ENCODE measurements around the gene GFER.
A peak's percentile ranks its signal among the peaks of the same experiment; 100 is the strongest.
"Not testable (repeated sequence)": the region's sequence is repeated elsewhere in the genome, so short reads cannot be mapped to it uniquely, and the experiment has no call there.

The GFER gene
- 12.1 to 14.0 reads per million in 2 donors for total RNA-seq

- DNase-seq = peak; percentile 33 to 81 (median 53)
These were observed at the start of gene GFER for GRCh38 chr16:1983544-1984346. Gene GFER, plus strand, starts transcription at chr16:1984193. Its CDS starts 26 bp downstream, at chr16:1984219.

DNA sequence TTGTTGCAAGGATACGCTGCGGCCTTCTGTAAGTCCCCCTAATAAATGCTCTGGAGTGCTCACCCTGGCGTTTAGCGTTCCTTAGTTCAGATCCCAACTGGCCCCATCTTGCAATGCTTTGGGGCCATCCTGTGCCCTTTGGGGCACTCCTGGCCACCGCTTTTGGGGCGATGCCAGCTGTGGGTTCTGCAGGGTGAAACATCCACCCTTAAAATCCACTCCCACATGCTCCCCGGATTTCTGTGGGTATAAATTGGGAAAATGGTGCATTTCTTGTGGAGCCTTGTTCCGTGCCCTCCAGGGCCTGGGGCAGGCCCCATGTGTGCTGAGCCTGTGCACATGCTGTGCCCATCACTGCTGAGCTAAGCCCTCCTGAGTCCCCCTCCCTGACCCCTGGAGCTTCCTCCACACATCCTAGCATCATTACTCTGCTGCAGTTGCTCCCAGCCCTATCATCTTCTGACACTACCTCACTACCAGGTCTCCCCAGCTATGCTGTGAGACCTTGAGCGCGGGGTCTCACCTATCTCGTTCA is 47.0 kb upstream of the GFER start:
- DNase-seq = no peak

DNA sequence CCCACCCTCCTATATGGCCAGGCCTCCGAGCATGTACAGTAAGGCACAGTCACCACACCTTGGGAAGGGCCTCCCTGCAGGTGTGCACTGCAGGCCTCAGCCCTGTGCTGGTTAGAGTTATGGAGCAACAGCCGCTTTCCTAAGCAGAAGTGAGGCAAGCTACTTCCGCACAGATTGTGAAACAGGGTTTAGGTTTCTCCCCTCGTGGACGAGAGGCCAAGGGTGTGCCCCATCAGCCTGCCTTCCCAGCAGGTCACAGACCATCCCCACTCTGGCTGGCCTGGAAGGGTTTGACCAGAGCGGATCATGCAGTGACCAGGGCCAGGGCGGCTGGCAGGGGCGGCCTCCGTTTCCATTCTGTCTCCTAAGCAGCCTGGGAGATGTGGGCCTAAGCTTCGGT is 45.7 kb upstream of the GFER start:
- no peak for DNase-seq

GRCh38 chr16:1938910-1939309 is 45.1 kb upstream of the GFER start:
- DNase-seq = no peak

- DNase-seq = not testable (repeated sequence)
These were observed 44.2 kb upstream of the GFER start for GRCh38 chr16:1939833-1940232.

DNA sequence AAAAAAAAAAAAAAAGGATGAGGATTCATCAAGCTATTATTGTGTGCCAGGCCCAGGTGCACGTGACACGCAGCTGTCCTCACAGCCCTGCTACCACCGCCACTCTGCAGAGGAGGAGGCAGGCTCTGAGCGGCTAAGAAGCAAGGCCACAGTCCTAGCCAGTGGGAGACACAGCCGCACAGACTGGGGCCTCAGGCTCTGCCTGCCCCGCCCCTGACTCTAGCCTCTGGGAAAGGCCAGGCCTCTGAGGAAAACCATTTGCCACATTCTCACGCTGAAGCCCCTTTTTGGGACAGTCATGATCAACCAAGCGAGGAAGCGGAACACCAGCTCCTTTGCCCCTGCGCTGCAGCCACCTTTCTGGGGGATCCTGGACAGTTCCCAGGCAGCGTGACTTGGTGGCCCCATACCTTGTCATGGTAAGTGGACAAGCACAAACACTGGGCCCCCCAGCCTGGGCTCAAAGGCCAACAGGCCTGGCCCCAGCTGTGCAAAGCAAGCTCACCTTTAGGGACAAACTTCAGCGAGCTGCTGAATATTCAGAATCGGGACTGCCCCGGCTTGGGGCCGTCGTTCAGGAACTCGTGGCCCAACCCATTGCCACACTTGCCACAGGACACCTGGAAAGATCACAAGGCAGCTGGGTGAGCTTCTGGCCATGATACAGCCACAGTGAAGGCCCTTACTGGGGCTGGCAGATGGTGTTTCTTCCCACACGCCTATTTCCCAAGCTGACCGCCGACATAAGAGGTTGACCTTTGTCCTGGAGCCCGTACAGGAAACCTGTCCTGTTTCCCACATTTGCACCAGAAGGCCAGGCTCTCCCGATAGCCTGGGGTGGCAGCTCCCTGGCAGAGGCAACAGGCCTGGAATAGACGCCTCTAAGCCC is 43.5 kb upstream of the GFER start:
- DNase-seq = no peak

GRCh38 chr16:1941162-1942046 is 42.6 kb upstream of the GFER start:
- DNase-seq = no peak

GRCh38 chr16:1942047-1942809 is 41.8 kb upstream of the GFER start:
- DNase-seq = no peak

- peak; percentile 98 to 100 (median 99) for DNase-seq
These were observed 40.9 kb upstream of the GFER start, which contains the start of gene MSRB1 for GRCh38 chr16:1942810-1943726. Gene MSRB1, minus strand, starts transcription at chr16:1943199. Its CDS starts 43 bp downstream, at chr16:1943156.

DNA sequence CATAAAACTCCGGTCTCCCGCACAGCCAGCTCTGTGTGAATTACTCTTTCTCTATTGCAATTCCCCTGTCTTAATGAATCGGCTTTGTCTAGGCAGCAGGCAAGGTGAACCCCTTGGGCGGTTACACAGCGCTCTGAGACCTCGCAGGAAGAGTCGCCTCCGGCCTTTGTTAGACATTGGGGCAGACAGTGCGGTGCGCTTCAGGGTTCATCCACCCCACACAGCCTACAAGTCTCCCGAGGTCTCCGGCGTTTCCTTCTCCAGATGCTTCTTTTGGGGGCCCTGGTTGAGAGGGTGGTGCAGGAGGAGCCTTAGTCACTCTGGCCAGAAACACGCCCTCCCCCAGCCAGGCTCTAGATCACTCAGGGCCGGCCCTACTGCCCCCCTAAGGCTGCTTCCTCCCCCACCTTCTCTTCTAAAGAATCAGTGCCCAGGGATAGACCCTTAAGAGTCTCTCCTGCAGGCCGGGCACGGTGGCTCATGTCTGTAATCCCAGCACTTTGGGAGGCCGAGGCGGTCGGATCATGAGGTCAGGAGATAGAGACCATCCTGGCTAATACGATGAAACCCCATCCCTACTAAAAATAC is 39.3 kb upstream of the GFER start:
- DNase-seq = no peak

DNA sequence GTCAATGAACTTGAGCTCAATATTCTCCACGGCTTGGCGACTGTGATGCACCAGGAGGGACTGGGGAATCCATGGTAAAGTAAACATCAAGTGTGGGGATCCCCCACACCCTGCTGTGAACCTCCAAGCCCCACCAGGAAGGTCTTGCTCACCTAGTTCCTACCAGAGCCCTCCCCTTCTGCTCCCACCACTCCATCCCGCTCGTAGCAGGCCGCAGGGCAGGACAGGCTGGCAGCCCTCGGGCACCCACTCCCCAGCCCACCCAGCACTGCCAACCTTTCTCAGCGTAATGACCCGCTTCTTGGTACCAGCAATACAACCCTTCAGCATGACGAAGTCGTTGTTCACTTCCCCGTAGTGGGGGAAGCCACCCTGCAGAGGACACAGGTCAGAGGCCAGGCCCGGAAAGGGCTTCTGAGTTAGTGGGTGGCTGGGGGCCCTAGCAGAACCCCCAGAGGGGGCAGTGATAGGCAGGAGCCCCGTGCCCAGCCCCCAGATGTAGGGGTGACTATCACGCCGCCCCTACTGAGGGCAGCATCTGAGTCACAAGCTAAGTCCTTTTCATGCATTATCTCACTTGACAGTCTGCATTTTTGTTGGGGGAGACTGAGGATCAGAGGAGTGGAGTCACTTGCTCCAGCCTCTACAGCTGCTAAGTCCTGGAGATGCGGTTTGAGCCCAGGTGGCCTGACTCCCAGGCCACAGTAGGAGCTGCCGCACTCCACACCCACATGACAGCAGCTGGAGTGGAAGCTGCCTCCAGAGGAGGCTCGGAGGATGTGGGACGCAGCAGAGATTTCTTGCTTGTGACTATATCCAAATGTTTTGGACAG is 38.2 kb upstream of the GFER start:
- no peak for DNase-seq

GRCh38 chr16:1946495-1947368 is 37.3 kb upstream of the GFER start:
- no peak for DNase-seq

GRCh38 chr16:1947369-1947670 is 36.7 kb upstream of the GFER start:
- DNase-seq = no peak

GRCh38 chr16:1949507-1949906 is 34.5 kb upstream of the GFER start:
- no peak for DNase-seq

- no peak for DNase-seq
These were observed 33.9 kb upstream of the GFER start for GRCh38 chr16:1950047-1950446.

GRCh38 chr16:1950559-1950958 is 33.4 kb upstream of the GFER start:
- DNase-seq = no peak

DNA sequence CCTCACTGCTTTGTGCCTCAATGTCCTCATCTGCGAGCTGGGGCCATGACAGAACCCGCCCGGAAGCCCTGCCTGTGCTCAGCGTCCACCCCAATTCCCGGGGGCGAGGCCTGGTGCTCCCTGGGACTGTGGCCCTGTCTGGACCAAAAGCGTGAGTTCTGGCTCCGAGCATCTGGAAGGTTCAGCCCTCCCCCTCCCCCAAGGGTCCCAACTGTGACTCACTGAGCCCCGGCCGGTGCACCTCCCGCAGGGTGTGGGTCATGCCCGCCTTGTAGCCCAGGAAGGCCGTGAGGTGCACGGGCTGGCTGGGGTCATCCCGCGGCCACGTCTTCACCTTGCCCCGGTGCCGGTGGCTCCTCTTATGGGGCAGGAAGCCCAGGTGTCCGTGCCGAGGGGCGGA is 30.3 kb upstream of the GFER start:
- no peak for DNase-seq

Measured in T-helper 2 cell (primary cell).